Stimulated activated CD4-positive, alpha-beta T cell treated with anti-CD3 and anti-CD28 coated beads, Interleukin-1b, Interleukin-23, amount 100 ng/mL, for 4 hours (primary cell): ENCODE results near the gene C19orf18.
"Not testable (repeated sequence)": the region's sequence is repeated elsewhere in the genome, so short reads cannot be mapped to it uniquely, and the experiment has no call there.

Experiments used
- DNase-seq, 2 donors: peaks; one replicate each; pipeline ENCODE4 v3.0.0-alpha.2; 2020; ENCODE audit warnings: low read depth in 2 of 2

C19orf18 gene

DNA sequence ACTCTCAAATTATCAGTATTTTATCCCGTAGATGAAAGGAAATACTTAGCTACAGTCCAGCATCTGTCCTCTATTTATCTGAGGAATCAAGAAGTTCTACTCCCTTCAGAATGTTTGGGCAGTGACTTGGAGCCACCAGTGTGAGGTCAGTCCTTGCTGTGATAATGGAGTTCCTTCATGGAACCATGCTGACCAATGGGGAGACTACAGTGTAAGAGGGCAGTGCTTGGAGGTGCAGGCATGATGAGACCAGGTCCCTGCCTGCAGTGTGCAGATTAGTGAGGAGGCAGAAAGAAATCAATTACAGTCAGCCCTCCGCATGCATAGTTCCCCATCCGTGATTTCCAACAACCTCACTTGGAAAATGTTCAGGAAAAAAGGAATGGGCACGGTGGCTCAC is at the start of gene C19orf18:
Gene C19orf18 (minus strand): TSS at position 101 of the 400 bp plus-strand sequence. CDS start 102 bp downstream, outside the sequence.
- DNase-seq = no peak

DNA sequence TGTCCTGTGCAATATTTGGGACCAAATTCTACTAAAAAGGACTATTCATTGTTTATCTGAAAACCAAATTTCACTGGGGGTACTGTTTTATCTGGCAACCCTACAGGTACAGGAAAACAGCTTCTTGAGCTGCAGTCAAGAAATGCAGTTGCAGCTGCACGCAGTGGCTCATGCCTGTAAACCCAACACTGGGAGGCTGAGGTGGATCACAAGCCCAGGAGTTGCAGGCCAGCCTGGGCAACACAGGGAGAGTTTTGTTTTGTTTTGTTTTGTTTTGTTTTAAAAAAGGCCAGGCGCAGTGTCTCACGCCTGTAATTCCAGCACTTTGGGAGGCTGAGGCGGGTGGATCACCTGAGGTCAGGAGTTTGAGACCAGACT is 47.9 kb upstream of the C19orf18 start:
- no peak for DNase-seq

DNA sequence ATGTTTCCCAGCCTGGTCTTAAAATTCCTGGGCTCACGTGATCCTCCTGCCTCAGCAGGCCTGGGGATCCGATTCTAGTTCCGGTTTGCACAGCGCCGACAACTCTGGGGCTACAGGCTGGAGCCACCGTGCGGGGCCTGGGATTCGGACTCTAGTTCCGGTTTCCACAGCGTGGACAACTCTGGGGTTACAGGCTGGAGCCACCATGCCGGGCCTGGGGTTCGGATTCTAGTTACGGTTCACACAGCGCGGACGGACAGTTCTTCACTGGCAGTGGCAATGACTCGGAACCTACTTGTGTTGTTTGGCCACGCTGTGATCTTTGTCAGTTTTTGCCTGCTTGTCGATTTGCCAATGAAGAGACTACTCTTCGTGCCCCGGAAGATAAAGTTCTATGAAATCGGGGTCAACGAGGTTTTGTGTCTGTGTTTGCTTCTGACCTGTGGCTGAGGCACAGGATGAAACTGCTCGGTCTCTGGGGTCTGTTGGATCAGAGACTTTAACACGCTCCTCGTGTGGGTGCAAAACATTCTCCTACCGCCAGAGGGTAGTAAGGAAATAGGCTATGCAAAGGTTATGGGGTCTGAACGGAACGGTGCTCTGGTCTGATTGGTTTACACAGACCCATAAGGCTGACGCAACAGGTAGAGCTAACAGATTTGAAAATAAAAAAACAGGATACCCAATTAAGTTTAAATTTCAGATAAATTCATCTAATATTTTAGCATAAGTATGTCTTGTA is 47.4 kb upstream of the C19orf18 start:
- no peak for DNase-seq

DNA sequence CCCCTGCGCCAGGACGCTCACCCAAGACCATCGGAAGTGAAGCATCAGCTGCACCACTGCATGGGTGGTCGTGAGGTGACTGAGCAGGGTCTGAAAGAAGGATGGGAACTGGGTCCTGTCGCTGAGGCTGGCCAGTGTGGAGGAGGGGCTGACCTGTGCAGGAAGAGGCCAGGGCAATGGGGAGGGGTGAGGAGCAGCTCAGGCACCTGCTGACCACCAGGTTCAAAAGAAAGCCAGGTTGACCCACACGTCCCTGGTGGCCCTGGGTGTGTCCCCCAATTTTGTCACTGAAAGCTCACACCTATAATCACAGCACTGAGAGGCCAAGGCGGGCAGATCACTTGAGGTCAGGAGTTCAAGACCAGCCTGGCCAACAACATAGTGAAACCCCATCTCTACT is 45.8 kb upstream of the C19orf18 start:
- DNase-seq = no peak

DNA sequence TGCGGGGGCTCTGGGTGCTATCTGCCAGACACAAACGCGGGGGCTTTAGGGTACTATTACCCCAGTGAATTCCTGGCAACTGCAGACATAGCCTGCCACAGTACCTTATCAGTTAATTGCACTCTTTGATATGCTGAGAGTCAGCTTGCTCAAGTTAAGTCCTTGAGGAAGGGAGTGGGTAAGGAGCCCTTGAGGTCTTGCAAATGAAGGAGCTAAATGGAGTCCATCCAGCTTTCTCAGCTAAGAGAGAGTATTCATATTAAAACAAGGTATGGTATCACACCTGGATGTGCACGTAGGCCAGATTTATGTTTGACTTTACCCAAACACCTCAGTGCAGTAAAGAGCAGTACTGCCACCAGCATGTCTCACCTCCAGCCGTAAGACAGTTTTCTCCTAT is 39.8 kb upstream of the C19orf18 start:
- DNase-seq = no peak

DNA sequence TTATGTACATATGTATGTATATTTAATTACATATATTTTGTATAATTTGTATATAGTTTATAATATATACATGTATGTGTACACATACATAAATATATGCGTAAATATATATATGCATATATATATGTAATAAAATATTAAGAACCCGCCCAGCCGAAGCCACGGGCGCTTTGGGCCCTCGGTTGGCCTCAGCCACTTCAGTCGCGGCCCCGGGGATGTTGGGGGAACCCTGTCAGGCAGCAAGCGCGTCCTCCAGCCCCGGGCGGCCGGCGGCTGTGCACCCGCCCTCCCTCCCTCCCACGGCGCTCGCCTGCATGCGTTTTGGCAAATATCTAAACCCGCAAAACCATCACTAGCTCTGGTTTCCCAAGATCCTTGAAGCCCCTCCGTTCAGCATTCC is 36.2 kb upstream of the C19orf18 start:
- DNase-seq = no peak

DNA sequence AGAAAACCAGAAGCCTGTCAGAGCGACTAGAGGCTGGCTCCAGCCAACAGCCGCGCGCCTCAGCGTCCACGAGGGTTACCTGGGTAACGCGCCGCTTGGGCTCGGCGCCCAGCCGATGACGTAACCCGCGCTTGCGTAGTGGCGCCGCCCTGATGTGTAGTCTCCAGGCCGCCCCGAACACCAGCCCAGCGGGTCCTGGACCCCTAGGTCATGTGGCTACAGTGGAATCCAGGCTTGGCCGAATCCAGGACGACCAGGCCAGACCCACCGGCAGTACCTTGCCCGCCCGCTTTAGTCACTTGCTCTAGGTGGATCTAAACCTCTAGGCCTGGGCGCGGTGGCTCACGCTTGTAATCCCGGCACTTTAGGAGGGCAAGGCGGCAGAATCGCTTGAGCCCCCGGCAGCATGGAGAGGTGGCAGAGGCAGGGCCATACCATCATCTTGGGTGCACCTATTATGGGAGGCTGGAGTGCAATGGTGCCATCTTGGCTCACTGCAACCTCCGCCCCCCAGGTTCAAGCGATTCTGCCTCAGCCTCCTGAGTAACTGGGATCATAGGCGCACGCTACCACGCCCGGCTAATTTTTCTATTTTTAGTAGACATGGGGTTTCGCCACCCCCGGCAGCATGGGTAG is 35.5 kb upstream of the C19orf18 start:
- DNase-seq = peak in 1 of 2 donors; percentile 42

DNA sequence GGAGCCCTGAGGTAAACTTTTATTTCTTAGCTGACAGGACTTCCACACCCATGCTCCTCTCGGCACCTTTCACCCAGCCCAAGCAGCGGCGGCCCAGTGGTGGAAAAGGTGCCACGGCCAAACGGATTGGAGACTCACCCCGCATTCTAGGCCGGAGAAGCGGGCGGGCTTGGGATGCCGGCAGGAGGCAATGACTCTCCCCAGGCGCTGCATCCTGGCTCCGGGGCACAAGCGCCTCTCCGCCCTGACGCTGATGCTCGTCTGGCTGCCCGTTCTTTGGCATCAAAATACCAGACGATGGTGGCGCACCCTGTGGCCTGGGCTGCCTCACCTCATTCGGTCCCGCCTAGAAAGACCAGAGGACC is 34.9 kb upstream of the C19orf18 start:
- DNase-seq = no peak

DNA sequence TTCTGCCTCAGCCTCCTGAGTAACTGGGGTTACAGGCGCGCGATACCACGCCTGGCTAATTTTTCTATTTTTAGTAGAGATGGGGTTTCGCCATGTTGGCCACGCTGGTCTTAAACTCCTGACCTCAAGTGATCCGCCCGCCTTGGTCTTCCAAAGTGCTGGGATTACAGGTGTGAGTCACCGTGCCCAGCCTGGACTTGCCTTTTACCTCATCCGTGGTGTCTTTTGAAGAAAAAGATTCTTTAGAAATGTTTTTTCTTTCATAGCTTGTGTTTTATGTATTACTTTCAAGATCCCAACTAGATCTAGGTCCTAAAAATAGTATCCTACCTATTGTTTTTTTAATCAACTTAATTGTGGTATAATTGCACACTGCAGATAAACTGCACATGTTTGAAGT is 34.5 kb upstream of the C19orf18 start:
- DNase-seq = not testable (repeated sequence)

DNA sequence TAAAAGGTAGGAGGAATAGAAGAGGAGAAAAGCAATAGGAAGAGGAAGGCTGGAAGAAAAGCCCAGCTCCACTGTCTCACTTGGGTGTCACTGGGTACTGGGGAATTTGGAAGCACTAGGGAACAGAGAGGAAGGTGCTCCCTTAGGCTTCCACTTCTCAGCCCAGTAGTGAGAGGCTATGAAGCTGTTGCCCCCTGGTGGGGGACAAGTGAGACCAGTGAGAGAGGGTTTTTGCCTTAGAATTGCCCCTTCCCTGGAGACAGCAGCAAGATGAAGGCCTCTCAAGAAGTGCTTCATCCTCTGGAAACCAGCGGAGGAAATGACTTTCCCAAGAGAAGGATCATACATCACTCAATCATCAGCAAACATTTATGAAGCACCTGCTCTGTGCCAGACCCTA is 33.0 kb upstream of the C19orf18 start:
- DNase-seq = no peak

DNA sequence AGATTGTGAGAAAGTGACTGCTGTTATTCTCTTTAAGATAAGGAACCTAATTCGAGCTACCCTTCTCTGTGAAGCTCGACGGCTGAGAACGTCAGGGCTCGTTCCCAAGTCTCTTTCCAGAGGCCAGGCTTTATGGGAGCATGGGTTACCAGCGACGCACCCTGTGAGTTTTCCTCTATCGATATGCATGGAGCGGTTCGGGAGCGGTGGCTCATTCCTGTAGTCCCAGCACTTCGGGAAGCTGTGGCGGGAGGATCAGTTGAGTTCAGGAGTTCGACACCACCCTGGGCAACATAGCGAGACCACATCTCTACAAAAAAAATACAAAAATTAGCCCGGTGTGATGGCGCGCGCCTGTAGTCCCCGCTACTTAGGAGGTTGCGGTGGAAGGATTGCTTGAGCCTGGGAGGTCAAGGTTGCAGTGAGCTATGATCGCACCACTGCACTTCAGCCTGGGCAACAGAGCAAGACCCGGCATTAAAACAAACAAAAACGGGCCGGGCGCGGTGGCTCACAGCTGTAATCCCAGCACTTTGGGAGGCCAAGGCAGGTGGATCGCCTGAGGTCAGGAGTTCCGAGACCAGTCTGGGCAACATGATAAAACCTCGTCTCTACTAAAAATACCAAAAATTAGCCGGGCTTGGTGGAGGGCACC is 29.0 kb upstream of the C19orf18 start:
- DNase-seq = no peak

DNA sequence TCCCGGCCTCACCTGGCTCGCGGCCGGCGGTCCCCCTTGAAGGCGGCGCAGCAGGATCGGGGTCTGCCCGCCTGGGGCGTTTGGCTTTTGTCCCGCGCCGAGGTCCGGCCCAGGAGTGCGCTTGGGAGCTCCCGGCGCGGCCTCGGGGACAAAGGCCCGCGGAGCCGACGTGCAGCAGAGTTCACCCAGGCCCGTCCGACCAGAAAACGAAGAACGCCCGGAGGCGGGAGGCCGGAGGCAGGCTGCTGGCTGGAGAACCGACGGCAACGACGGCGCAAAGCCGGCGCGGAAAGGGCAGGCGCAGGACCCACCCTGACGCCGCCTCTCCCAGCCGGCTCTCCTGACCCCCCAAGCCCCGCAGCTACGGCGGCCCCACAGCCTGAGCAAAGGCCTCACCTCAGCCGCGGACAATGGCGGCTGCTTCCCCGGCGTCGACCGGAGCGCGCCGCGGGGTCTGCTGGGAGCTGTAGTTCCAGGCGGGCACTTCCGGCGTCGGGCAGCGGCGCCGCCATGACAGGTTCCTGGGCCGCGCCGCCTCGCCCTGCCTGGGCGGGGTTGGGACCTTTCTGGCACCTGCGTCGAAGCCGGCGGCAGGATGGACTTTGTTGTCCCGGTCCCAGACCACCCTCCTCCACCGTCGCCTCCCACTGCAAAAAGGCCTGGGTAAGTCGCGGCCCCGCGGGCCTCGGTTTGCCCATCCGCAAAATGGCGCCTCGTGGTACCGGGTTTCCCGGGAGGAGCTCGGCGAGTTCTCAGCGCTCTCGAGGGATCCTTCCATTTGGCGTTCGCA is 28.2 kb upstream of the C19orf18 start, which contains the start of gene ZNF606:
Gene ZNF606 (minus strand): TSS at position 437 of the 790 bp plus-strand sequence. CDS start 1,501 bp downstream, outside the sequence.
- peak; percentile 74 to 78 for DNase-seq

DNA sequence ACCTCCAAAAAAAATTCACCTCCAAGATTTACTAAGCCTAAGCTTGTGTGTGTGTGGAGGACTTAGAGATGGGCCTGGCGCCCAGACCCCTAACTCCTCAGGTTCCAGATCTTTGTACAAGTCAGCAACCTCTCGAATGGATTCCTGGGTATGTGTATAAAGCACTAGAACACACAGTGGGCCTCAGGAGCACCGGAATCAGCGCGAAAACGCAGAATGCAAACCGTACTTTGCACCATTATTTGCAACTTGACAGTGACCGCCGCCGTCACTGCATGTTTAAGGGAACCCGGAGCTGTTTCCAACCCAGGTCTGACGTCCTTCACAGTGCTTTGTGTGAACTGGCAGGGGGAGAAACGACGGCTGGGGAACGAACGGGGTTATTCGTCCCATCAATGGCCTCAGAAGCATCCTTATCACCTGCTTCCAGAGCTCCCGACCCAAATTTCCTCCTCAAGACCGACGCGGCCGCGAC is 27.6 kb upstream of the C19orf18 start:
- DNase-seq = no peak

DNA sequence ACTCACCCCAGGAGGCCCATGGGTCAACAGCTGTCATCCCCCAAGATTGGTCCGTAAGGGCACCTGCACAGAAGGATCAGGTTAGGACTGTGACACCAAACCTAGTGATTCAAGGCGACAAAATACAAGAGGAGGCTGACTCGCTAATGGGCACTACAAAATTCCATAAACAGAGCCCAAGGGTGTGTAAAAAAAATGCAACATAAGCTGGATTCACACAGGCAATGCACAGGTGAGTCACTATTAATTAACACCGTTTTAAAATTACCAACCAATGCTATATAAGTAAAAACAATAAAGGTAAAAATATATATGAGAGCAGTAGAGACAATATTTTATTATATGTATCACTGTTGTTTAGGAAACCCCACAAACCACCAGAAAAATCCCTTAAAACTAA is 26.3 kb upstream of the C19orf18 start:
- DNase-seq = no peak

DNA sequence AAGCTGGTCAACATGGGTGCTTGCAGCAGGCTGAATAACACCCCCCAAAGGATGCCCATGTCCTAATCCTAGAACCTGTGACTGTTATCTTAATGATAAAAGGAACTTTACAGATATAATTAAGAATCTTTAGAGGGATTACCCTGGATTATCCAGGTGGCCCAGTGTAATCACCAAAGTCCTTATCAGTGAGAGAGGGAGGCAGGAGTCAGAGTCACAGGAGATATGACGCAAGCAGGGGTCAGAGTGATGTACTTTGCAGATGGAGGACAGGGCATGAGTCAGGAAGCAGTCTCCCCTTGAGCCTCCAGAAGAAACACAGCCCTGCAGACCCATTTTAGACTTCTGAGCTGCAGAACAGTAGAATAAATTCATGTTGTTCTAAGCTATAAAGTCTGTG is 18.5 kb upstream of the C19orf18 start:
- DNase-seq = no peak

DNA sequence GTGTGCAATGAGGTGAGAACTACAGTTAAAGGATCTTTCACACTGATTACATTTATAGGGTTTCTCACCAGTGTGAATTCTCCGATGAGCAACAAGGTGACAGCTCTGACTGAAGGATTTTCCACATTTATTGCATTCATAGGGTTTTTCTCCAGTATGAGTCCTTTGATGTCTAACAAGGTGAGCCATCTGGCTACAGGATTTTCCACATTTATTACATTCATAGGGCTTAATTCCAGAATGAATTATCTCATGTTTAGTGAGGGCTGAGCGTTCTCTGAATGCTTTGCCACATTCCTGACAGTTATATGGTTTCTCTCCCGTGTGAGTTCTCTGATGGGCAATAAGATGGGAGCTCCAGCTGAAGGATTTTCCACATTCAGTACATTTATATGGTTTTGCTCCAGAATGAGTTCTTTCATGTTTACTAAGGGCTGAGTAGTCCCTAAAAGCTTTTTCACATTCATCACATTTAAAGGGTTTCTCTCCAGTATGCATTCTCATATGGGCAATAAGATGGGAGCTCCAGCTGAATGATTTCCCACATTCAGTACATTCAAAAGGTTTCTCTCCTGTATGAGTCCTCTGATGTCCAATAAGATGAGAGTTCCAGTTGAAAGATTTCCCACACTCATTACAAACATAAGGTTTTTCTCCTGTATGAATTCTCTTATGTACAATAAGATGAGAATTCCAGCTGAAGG is 4.4 kb upstream of the C19orf18 start:
- no peak for DNase-seq

DNA sequence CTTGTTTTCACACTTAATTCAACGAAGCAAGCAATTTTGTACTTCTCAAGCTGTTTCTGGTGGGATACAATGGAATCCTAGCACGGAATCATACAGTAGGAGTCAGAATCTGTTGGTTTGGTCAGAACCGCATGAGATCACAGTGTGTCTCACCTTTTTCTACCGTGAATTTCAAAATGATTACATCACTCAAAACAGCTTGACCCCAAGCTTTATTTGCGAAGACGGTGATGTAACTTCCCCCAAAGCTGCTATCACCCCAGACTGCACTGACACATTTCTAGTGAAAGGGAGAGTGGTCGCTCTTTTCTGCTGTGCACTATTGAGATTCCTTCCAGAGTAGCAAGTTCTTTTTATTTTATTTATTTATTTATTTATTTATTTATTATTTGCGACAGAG is 9.6 kb downstream of the C19orf18 start:
- no peak for DNase-seq

DNA sequence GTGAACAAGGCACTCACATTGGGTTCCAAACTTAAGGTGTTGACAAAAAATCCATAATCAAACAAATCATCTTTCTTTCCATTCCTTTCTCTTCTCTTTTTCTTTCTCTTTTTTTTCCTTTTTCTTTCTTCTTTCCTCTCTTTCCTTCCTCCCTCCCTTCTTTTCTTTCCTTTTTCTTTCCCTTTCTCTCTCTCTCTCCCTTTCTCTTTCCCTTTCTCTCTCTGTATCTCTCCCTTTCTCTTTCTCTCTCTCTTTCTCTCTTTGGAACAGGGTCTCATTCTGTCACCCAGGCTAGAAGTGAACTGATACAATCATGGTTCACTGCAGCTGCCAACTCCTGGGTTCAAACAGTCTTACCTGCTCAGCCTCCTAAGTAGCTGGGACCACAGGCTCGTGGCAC is 12.5 kb downstream of the C19orf18 start:
- no peak for DNase-seq

DNA sequence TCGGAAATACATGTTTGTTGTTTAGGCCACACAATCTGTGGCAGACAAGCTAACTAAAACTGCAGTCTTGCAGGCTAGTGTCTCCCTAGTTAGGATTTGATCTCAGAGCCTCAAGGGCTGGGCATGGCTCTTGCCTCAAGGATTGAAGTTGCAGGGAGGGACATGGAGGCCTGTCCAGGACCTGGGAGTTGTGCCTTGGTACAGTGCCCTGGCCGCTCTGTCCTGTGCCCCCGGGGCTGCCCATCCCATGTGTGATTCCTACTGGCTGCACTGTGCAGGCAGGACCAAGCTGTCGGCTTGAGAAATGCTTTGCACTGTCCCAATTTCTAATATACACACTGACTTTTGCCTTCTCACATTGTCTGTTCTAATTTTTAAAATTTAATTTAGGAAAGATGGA is 19.3 kb downstream of the C19orf18 start:
- no peak for DNase-seq

DNA sequence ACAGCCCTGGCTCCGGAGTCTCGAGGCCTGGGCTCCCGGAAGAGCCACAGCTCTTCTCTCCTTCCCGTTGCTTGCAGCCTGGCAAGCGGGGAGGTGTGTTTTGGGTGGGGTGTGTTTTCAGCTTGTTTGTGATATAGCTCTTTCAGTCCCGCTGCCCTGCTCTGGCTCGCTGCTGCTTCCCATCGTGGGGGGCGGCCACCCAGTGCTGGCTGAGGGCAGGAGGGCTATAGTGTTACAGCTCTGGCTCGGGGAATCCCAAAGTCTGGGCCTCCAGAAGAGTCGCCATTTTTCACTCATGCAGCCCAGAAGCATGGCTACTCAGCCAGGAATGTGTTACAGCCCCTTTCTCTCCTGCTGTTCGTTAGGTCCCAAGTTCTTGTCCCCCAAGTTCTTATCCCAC is 24.6 kb downstream of the C19orf18 start:
- DNase-seq = no peak

DNA sequence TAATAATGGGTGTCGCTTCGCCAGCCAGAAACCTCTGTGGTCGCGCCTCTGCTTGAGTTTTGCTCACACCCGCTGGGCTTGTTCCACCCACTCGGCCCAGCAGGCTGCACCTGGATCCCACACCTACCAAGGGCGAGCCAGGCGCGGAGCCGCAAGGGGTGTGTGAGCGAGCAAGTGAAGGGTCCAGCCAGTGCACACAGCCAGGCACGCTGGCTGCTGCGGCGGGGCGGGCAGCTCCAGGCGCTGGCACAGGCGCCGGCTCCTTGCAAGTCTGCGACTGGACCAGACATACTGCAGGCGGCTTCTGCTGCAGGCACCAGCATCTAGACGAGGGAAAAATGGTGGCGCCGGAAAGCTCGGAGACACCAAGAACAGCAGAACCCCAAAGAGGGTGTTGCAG is 25.0 kb downstream of the C19orf18 start:
- no peak for DNase-seq
